DOHH2 (cell line): ENCODE measurements around the gene MARK3.

Experiments used
- H3F3A ChIP-seq: fragments of 200-600 bp; sonication (generic), shearing (Covaris generic); 2 replicates; pipeline ENCODE4 v1.6.0; 2016; ENCODE audit warnings: antibody characterized with exemption, mild to moderate bottlenecking; ENCODE audit not compliant: control insufficient read depth, insufficient read depth
- H3K27ac ChIP-seq: fragments of 200-600 bp; sonication (generic); 2 replicates; pipeline ENCODE4 v1.5.1; 2014; ENCODE audit warnings: low read depth, mild to moderate bottlenecking, low read length, moderate library complexity
- H3K27me3 ChIP-seq: fragments of 200-600 bp; sonication (generic); 2 replicates; pipeline ENCODE4 v1.6.1; 2014; ENCODE audit warnings: mild to moderate bottlenecking, low read length, mixed read lengths; ENCODE audit not compliant: control insufficient read depth
- H3K36me3 ChIP-seq: fragments of 200-600 bp; sonication (generic); 2 replicates; pipeline ENCODE4 v1.6.1; 2014; ENCODE audit warnings: mild to moderate bottlenecking, low read length, moderate library complexity, mixed read lengths; ENCODE audit not compliant: control insufficient read depth
- H3K4me1 ChIP-seq: fragments of 200-600 bp; sonication (generic); 2 replicates; pipeline ENCODE4 v1.6.1; 2014; ENCODE audit warnings: mild to moderate bottlenecking, low read length, mixed read lengths; ENCODE audit not compliant: control insufficient read depth
- H3K4me2 ChIP-seq: fragments of 200-600 bp; sonication (generic); 2 replicates; pipeline ENCODE4 v1.6.0; 2014; ENCODE audit warnings: mild to moderate bottlenecking, low read length, moderate library complexity
- H3K4me3 ChIP-seq: fragments of 200-600 bp; sonication (generic); 2 replicates; pipeline ENCODE4 v1.5.1; 2014; ENCODE audit warnings: mild to moderate bottlenecking, low read length, mixed read lengths
- H3K79me2 ChIP-seq: fragments of 200-600 bp; sonication (generic); 2 replicates; pipeline ENCODE4 v1.6.1; 2014; ENCODE audit warnings: mild to moderate bottlenecking, low read length, mixed read lengths; ENCODE audit not compliant: control insufficient read depth
- H3K9me2 ChIP-seq: fragments of 200-600 bp; sonication (generic); replicated peaks from 2 replicates; pipeline ENCODE4 v1.6.1; 2014; ENCODE audit warnings: mild to moderate bottlenecking, low read length, mixed read lengths; ENCODE audit not compliant: control insufficient read depth
- H3K9me3 ChIP-seq: fragments of 200-600 bp; sonication (generic); 2 replicates; pipeline ENCODE4 v1.6.1; 2014; ENCODE audit warnings: antibody characterized with exemption, low read length, mixed read lengths; ENCODE audit not compliant: control insufficient read depth, insufficient read depth
- H4K20me1 ChIP-seq: fragments of 200-600 bp; sonication (generic); 2 replicates; pipeline ENCODE4 v1.6.0; 2014; ENCODE audit warnings: low read depth, mild to moderate bottlenecking, antibody characterized with exemption, low read length, moderate library complexity; ENCODE audit not compliant: control insufficient read depth, insufficient read depth
- CTCF ChIP-seq: fragments of 200-600 bp; sonication (generic); IDR thresholded peaks from one replicate; pipeline ENCODE4 v1.5.1; 2014; ENCODE audit warnings: antibody characterized with exemption, mild to moderate bottlenecking, low read depth, low read length; ENCODE audit not compliant: poor library complexity, severe bottlenecking
- EZH2phosphoT487 ChIP-seq: fragments of 200-600 bp; sonication (generic); IDR thresholded peaks from 2 replicates; pipeline ENCODE4 v1.6.1; 2017; ENCODE audit warnings: borderline replicate concordance, mild to moderate bottlenecking, antibody characterized with exemption, low read length, moderate library complexity, mixed read lengths

MARK3 gene

GRCh38 chr14:103343164-103343879 lies 41.9 kb upstream of the MARK3 start:
- H3K79me2 ChIP-seq = peaks cover 2% of the 10 kb centered on the region; the same call in 1 of the 2 replicates
- no peak overlapping the region for H3K27ac ChIP-seq
- peaks cover 65% of the 10 kb centered on the region for H3F3A ChIP-seq
- H3K4me2 ChIP-seq = no peak overlapping the region
- H3K9me3 ChIP-seq = no peaks in the 10 kb centered on the region
- peaks cover 68% of the 10 kb centered on the region for H3K36me3 ChIP-seq
- H3K4me1 ChIP-seq = no peaks in the 10 kb centered on the region
- no peak for TF ChIP-seq EZH2phosphoT487
- TF ChIP-seq CTCF = no peak
- no peaks in the 10 kb centered on the region for H3K9me2 ChIP-seq
- no peaks in the 10 kb centered on the region for H3K27me3 ChIP-seq
- H4K20me1 ChIP-seq = peaks cover 20% of the 10 kb centered on the region; the same call in 1 of the 2 replicates
- H3K4me3 ChIP-seq = no peak overlapping the region

- Histone ChIP-seq H3F3A (peaks cover 64% of the 10 kb centered on the region), H3K4me3 (no peak overlapping the region), H3K27ac (no peak overlapping the region), H3K4me1 (no peaks in the 10 kb centered on the region), H3K4me2 (no peak overlapping the region), H3K36me3 (peaks cover 60% of the 10 kb centered on the region), H4K20me1 (peaks cover 15% of the 10 kb centered on the region; the same call in 1 of the 2 replicates), H3K79me2 (no peaks in the 10 kb centered on the region), H3K27me3 (no peaks in the 10 kb centered on the region), H3K9me3 (no peaks in the 10 kb centered on the region), H3K9me2 (no peaks in the 10 kb centered on the region)
- no peak for TF ChIP-seq CTCF
These were observed 41.1 kb upstream of the MARK3 start for GRCh38 chr14:103343905-103344797.

GRCh38 chr14:103346286-103346685 lies 38.9 kb upstream of the MARK3 start:
- peaks cover 44% of the 10 kb centered on the region for H3F3A ChIP-seq
- no peak overlapping the region for H3K27ac ChIP-seq

More at GRCh38 chr14:103346286-103346685, 38.9 kb upstream of the MARK3 start:
- Histone ChIP-seq H4K20me1 (peaks cover 10% of the 10 kb centered on the region; the same call in 1 of the 2 replicates), H3K4me2 (no peak overlapping the region), H3K79me2 (no peaks in the 10 kb centered on the region), H3K36me3 (peaks cover 38% of the 10 kb centered on the region), H3K9me2 (no peaks in the 10 kb centered on the region), H3K4me3 (no peak overlapping the region), H3K27me3 (no peaks in the 10 kb centered on the region), H3K9me3 (no peaks in the 10 kb centered on the region), H3K4me1 (no peaks in the 10 kb centered on the region)
- no peak for TF ChIP-seq EZH2phosphoT487
- TF ChIP-seq CTCF = no peak
